GM04504 (cell line): ENCODE results near the gene TWSG1.

ENCODE experiments used
- DNase-seq: peaks from one replicate; pipeline ENCODE4 v3.0.0-alpha.2; 2012; ENCODE audit warnings: low read depth

Gene TWSG1

DNA sequence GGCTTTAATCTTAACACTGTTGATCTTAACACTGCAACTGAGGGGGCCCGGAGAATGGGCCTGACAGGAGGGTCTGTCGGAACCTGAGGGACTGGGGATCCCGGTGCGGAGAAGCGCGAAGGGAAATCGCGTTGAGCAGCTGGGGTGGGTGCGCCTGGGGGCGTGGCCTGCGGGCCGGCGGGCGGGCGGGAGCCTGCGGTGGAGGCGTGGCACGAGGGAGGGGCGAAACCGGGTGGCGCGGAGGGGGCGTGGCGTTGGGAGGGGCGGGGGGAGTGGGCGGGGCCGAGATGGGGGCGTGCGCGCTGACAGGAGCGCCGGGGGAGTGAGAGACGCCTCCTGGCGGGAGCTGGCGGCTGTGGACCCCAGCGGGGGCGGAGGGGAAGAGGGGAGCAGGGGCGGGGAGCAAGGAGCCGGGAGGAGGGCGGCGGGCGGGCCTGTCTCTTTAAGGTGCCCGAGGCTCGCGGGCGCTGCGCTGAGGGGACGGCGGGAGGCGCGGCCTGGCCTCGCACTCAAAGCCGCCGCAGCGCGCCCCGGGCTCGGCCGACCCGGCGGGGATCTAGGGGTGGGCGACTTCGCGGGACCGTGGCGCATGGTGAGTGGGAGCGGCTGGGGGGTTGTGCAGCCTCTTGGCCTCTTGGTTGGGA lies at the start of gene TWSG1:
Gene TWSG1, plus strand, starts transcription at position 445 of the 644 bp plus-strand sequence. CDS start 2,457 bp downstream, outside the sequence.
- DNase-seq: peak; percentile 88

DNA sequence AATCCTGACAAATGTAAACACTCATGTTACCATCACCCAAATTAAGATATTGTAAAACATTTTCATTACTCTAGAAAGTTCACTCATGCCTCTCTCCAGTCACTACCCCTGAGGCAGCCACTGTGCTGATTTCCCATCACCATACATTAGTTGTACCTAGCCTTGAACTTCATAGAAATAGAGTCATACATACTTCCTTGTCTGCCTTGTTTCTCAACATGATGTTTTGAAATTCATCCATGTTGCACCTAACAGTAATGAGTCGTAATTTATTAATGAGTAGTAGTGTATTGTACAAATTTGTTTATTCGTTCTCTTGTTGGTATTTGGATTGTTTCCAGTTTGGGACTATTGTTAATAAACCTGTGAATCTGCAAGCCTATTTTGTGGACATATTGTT lies 49.0 kb upstream of the TWSG1 start:
- no peak for DNase-seq

DNA sequence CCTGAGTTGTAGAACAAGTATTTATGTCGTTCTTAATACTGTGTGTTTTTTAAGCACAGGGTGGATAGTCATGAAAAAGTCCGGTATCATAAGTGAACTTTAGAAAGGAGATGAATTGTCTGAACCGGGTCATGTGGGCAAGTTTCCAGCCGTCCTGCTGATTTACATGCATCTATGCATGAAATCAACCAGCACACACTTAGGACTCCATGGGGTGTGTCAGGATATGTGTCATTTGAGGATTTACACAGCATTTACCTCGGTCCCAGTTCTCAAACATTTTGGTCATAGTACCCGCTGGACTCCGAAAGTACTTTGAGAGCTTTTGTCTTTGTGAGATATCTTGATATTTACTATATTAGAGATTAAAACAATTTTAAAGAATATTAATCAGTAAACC lies 47.5 kb upstream of the TWSG1 start:
- no peak for DNase-seq

DNA sequence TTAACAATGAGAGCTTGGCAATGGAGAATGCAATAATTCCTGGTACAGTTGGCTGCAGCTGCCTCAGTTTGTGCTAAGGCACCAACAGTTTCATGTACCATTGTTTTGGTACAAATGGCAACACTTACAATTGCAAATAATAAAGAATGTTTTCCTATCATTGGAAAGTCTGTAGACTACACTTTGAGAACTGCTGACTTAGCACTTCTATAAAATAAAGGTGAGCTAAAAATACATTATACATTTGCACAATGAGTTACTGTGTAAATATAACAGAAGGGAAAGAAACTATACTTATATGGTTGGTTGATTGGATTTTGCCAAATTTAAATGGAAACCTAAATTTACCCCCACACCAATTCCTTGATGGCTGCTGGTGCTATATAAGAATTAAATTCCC lies 44.9 kb upstream of the TWSG1 start:
- DNase-seq: no peak

DNA sequence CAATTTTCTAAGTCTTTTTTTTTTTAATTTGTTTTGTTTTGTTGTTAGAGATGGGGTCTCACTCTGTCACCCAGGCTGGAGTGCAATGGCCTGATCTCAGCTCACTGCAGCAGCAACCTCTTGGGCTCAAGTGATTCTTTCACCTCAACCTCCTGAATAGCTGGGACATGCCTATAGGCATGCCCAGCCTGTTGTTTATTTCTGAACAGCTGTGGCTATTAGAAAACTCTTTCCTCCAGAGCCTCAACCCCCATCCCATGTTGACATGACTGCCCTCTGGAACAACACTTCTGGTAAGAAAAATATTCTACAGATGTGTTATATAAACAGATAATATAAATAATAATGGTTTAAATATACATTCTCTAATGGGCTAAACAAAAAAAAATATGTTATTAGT lies 44.4 kb upstream of the TWSG1 start:
- DNase-seq: no peak

DNA sequence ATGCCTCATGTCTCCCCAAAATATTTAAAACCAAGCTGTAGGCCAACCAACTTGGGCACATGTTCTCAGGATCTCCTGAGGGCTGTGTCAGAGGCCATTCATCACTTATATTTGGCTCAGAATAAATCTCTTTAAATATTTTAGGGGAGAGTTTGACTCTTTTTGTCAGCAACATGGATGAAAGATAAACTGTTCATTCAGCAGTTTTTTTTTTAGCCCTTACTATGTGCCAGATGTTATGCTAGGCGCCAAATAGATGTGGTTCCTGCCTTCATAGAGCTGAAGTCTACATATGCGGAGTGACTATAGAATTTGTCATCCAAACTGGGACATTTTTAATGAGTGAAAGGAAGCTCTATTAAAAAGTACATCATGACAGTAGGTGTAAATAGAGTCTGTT lies 42.5 kb upstream of the TWSG1 start:
- DNase-seq: no peak

DNA sequence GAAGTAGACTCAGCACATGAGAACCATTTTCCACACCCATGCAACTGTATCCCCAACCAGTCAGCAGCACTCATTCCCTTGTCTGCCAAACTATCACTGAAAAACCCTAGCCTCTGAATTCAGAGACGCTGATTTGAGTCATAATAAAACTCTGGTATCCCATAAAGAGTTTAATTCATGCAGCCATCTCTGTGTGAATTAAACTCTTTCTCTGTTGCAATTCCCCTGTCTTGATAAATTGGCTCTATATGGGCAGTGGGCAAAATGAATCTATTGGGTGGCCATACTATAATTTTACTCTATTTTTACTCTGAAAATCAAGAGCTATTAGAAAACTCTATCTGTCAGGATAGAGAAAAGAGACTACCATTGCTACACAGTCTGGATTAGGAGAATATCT lies 40.6 kb upstream of the TWSG1 start:
- DNase-seq: no peak

DNA sequence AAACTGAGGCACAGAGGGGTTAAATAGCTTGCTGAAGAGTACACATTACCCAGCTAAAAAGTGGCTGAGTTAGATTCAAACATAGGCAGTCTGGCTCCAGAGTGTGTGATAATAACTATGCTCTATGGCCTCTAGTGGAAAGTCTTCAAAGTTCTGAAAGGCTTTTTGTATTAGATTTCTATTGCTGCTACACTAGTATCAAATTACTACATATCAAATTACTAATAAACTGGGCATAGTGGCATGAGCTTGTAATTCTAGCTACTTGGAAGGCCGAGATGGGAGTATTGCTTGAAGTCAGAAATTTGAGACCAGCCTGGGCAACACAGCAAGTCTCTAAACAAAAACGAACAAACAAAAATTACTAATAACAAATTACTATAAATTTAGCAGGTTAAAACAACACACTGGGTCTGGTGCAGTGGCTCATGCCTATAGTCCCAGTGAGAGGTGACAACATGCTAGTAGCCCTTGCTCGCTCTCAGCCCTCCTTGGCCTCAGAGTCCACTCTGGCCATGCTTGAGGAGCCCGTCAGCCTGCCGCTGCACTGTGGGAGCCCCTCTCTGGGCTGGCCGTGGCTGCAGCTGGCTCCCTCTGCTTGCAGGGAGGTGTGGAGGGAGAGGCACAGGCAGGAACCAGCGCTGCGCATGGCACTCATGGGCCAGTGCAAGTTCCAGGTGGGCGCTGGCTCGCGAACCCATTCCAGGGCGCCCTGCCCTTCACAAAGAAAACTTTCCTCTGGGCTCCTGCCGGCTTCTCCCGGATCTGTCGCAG lies 38.2 kb upstream of the TWSG1 start:
- DNase-seq: no peak

DNA sequence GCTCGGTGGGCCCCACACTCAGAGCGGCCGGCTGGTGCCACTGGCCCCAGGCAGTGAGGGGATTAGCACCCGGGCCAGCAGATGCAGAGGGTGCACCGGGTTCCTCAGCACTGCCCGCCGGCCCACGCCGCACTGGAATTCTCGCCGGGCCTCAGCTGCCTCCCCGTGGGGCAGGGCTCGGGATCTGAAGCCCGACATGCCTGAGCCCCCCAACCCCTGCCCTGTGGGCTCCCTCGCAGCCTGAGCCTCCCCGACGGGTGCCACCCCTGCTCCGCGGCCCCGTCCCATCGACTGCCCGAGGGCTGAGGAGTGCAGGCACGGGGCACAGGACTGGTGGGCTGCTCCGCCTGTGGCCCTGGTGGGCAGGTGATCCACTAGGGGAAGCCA lies 37.6 kb upstream of the TWSG1 start:
- no peak for DNase-seq

DNA sequence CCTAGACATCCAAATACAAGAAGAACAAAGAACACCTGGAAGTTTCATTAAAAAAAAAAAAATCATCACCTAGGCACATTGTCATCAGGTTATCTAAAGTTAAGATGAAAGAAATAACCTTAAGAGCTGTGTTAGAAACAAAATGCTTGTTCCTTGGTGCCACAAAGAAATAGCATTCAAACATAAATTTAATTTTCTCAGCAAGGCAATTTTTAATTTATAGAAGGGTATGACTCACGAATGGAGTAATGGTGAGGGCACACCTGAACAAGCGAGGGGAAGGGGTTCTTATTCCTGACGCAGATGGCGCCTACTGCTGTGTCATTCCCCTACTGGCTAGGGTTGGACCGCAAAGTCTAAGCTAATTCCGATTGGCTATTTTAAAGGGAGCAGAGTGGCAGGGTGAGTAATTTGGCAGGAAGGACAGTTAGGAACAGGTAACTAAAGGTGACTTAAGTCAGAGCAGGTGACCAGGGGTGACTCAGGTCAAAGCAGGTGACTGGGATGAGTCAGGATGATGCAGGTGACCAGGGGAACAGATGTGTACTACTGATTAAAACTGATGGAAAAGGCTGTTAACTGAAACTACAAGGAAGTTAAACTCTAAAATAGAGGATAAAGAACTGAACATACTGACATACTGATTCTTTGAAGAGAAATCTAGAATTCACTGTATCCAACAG lies 30.0 kb upstream of the TWSG1 start:
- DNase-seq: no peak

DNA sequence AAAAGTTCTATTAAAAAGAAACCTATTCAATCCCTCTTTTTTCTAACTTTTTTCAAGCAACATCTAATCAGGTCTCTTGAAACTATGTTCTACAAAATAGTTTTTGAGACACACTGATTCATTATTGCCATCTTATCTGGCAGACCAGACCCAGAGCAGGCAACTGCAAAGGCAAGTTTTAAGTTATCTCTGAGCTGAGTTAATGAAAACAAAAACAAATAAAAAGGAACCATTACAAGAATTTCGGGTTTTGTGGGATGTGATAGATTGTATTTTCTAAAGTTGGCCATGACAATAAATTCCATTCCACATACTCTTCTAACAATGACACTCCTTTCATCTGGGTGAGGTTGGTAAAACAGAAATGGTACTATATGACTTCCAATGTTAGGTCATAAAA lies 15.2 kb upstream of the TWSG1 start:
- DNase-seq: no peak

DNA sequence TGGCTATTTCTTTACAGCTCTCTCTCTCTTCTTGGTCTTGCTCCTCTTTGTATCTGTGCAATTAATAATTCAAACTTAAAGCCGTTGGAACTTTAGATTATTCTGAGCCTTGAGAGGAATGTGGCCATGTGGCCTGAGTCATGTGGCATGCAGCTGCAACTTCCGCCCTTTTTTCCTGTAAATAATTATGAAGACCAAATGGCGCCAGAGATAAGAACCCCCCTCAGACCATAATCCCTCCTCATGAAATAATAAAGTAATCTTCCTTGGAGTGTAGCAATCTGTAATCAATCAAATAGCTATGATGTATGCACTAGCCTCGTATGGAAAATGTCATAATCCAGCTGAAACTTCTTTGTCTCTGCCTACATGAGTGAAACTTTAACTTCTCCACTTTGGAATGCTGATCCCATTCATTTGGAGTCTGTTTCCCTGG lies 13.5 kb upstream of the TWSG1 start:
- DNase-seq: no peak

DNA sequence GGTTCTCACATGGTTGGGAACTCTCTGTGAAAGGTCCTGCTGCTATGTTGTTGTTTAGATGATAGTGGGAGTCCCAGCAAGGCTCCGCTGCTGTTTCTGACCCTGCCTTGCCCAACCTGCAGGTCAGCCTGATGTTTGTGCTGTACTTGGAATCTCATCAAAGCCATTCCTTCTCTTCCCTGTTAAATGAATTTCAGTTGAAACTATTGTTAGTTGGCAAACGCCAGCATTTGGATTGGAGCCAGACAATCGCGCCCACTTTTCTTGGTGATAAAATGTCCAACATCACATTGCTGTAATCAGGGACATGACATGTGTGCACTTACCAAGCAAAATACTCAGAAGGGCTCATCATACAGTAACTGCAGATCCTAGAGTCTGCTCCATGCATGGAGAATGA lies 12.8 kb upstream of the TWSG1 start:
- no peak for DNase-seq

DNA sequence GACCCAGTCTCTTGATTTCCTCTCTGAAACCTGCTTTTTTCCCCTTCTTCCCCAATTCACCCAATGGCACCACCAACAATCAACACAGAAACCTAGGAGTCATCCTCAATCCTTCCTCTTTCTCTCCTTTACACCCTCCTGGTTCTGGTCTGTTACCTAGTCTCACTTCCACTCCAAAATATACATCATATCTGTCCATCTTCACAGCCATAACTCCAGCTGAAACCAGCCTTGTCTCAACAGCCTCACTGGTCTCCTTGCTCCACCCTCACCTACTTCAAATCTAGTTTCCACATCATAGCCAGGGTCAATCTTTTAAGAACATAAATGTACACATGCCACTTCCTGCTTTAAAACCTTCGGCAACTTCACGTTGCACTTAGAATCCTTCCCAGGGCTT lies 11.8 kb upstream of the TWSG1 start:
- DNase-seq: no peak

DNA sequence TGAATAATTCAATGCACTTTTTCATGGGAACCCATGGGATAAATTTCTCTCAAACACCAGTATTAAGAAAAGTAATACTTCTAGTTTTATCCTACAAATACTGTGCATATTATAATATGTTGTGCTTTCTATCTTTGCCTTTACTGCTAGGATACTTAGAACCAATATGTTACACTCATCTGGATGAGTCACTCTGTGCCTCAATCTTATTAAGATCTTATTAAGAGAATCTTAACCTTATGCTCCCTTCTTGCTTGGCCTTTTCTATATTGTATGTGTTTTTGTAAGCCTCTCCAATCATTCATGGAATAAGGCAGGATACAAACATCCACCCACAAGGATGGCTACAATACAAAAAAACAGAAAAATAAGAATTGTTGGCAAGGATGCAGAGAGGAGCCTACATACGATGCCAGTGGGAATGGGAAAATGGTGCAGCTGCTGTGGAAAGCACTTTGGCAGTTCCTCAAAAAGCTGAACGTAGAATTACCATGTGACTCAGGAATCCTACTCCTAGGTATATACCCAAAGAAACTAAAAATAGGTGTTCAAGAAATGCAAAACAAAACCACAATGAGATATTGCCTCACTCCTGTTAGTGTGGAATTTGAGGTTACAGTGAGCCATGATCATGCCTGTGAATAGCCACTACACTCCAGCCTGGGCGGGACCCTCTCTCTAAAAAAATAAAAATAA lies 10.7 kb upstream of the TWSG1 start:
- no peak for DNase-seq

DNA sequence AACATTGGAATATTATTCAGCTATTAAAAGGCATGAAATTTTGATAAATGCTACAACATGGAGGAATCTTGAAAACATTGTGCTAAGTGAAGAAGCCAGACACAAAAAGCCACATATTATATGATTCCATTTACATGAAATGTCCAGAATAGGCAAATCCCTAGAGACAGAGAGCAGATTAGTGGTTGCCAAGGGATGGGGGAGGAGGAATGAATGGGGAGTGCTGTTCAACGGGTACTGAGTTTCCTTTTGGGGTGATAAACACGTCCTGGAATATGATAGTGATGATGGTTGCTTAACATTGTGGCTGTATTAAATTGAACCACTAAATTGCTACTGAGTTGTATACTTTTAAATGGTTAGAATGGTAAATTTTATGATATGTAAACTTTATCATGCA lies 8.9 kb upstream of the TWSG1 start:
- DNase-seq: no peak

DNA sequence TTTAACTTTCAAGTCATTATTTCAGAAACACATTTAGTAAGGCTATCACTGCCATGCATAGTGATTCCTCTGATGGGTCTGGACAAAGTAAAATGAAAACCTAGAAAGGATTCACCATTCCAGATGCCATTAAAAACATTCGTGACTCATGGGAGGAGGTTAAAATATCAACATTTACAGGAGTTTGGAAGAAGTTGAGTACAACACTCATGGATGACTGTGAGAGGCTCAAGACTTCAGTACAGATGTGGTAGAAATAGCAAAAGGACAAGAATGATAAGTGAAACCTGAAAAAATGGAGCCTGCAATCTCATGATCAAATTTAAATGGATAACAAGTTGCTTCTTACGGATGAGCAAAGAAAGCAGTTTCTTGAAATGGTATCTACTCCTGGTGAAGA lies 5.8 kb upstream of the TWSG1 start:
- no peak for DNase-seq

DNA sequence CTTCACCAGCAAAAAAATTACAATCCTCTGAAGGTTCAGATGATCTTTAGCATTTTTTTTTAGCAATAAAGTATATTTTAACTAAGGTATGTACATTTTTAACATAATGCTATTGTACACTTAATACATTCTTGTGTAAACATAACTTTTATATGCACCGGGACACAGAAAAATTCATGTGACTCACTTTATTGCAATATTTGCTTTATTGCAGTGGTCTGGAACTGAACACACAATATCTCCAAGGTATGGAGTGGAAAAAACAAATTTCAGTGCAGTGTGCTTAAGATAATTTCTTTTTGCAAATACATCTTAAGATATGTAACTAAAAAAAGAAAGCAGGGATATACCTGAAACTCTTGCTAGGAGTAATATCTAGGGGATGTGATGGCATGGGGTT lies 5.1 kb upstream of the TWSG1 start:
- DNase-seq: no peak

DNA sequence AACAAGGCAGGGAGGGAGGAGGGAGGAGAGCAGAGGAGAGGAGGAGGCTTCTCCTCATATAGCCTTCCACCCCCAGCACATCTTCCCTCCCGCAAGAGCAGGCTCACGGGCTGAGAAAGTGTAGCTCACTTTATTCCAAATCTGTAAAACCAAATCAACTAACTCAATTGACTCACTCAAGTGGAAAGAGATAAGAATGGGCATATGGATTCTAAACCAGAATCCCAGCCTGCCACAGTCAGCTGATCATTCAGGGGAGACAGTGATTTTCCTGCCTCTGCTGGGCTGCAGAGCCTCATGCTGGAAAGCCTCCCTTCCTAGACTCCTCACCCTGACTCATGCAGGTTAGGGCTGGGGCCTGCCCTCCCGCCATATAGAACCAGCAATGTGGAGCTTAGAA lies 4.2 kb upstream of the TWSG1 start:
- no peak for DNase-seq

DNA sequence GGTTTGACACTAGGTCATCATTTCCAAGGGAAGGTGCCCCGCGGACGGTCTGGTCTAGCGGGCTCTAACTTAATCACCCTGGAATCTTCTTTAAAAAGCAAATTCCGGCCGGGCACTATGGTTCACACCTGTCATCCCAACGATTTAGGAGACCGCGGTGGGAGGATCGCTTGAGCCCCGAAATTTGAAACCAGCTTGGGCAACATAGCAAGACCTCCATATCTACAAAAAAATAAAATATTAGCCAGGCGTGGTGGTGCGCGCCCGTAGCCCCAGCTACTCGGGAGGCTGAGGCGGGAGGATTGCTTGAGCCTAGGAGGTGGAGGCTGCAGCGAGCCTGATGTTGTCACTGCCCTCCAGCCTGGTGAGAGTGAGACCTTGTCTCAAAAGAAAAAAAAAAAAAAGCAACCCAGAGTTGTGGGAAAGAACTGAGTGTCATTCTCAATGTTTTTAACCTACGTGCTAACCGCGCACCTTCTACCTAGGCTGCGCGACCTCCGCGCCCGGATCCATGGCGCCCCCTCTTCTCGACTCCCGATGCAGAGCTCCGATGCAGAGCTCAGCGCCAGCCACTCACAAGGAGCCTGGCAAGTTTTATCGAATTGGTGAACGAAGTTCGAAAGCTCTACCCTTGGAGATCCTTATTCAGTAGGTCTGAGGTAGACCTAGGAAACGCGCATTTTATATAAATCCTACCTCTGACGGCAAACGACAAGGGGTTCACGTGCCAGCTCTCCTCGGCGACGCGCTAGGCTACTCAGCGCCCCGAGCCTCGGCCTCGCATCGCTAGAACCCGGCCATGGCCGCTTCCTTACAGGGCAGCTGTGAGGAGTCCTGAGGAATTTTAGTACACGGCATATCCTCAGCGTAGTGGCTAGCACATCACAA lies 888 bp upstream of the TWSG1 start:
- DNase-seq: no peak

DNA sequence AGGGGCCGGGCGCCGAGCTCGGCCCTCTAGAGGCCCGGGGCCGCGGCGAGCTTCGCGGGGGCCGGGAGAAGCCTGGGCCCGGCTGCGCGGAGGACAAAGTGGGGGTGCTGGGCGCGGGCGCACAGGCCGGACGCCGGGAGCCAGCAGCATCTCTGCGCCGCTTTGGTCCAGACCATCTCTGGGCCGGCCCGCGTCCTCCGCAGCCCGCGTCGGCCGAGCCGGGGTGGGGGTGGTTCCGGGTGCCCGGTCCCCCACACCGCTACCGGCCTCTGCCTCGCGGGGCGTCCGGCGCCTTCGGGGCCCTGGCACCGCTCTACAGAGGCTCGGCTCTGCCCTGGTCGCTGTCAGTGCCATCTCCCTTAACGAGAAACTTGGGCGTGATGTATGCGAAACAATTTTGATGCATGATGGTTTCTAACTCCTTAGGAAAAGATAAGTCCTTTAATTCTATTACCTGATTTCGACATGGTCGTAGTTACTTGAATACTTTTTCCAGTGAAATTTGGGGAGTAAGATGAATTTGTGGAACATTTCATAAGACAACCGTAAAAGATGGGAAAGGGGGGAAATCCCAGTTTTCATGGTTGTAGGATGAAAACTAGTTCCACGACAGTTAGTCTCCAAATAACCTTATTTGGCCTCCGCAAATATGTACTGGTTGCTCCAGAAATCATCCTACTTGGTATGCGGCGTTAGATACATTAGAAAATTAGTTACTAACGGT lies 562 bp downstream of the TWSG1 start:
- no peak for DNase-seq
